AG04450 (cell line): Measurements from ENCODE around the gene WDFY2. TPM values are rescaled to one million over a fixed set of nuclear protein-coding genes. Genes with fewer than 3 reads are reported as not detected.

ENCODE experiments used
- CTCF ChIA-PET: fragments of 300-600, 350-600 bp; formaldehyde crosslinking; extraction: SDS; loops from one replicate; lab custom pipeline; 2022; ENCODE audit warnings: antibody characterized with exemption, inconsistent platforms; lab: Charles Lee
- POLR2A ChIA-PET: fragments of 350-600 bp; formaldehyde crosslinking; extraction: SDS; loops from one replicate; lab custom pipeline; 2021; ENCODE audit warnings: antibody characterized with exemption, inconsistent platforms; lab: Yijun Ruan, JAX
- DNase-seq: peaks from one replicate; pipeline ENCODE4 v3.0.0-alpha.2; 2011; ENCODE audit warnings: low read depth, low spot score
- H3K27ac ChIP-seq: one replicate; pipeline ENCODE4 v1.5.1; 2012; ENCODE audit warnings: low read depth, low read length, control low read depth
- H3K27me3 ChIP-seq: one replicate; pipeline ENCODE4 v1.6.0; 2012; ENCODE audit warnings: low read length; ENCODE audit not compliant: control insufficient read depth, insufficient read depth
- H3K4me3 ChIP-seq: 2 replicates; pipeline ENCODE4 v1.5.1; 2011; ENCODE audit warnings: mild to moderate bottlenecking, low read depth, low read length, control low read depth
- H3K9me3 ChIP-seq: 2 replicates; pipeline ENCODE4 v1.5.1; 2012; ENCODE audit warnings: low read length; ENCODE audit not compliant: control insufficient read depth, insufficient read depth
- polyA plus RNA-seq: library from polyadenylated mRNA; depleted of rRNA; stranded (reverse); fragments of >200 nt; gene quantifications from 2 replicates; pipeline ENCODE4 v1.2.3, GENCODE V29; 2011
- TF ChIP-seq, protein P1 (sequence below): IDR thresholded peaks from 2 replicates; pipeline ENCODE4 v1.5.1; 2011; ENCODE audit warnings: low read depth, low read length, control low read depth, inconsistent platforms

The WDFY2 gene
- polyA plus RNA-seq, 1 experiment, result 6.3 TPM

DNA sequence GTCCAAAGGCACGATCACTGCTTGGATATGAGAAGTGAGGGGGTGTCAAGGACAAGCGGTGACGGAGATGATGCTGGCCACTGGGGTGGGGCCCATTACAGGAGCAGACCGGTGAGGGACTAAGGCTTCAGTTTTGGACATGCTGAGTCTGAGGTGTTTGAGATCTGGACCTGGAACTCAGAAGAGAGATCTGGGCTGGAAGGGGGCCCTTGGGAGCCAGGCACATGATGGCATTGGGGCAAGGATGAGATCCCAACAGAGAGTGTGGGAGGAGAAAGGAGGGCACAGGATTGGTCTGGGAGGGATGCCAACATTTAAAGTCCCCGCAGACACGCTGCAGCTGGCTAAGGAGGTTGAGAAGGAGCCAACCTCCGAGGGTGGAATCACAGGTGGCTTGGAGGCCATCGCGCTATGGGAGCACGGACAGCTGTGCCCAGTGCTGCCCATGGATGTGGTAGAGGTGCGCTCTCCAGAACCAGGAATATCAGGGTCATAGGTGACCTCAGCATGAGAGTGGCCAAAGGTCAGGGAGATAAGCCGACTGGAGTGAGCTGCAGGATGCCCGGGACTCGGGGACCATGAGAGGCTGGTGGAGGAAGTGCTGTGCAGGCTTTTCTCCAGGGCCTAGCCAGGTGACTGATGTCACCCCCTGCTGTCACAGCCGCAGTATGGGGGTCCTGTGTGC lies 197.9 kb downstream of the WDFY2 start:
- DNase-seq, result no peak
- TF ChIP-seq, protein P1, sequence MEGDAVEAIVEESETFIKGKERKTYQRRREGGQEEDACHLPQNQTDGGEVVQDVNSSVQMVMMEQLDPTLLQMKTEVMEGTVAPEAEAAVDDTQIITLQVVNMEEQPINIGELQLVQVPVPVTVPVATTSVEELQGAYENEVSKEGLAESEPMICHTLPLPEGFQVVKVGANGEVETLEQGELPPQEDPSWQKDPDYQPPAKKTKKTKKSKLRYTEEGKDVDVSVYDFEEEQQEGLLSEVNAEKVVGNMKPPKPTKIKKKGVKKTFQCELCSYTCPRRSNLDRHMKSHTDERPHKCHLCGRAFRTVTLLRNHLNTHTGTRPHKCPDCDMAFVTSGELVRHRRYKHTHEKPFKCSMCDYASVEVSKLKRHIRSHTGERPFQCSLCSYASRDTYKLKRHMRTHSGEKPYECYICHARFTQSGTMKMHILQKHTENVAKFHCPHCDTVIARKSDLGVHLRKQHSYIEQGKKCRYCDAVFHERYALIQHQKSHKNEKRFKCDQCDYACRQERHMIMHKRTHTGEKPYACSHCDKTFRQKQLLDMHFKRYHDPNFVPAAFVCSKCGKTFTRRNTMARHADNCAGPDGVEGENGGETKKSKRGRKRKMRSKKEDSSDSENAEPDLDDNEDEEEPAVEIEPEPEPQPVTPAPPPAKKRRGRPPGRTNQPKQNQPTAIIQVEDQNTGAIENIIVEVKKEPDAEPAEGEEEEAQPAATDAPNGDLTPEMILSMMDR, result no peak
- Histone ChIP-seq H3K27me3 (peaks cover 2% of the 10 kb centered on the region), H3K27ac (no peak overlapping the region), H3K9me3 (no peaks in the 10 kb centered on the region), H3K4me3 (no peak overlapping the region)
- ChIA-PET POLR2A (no interaction called here), CTCF (no interaction called here)

DNA sequence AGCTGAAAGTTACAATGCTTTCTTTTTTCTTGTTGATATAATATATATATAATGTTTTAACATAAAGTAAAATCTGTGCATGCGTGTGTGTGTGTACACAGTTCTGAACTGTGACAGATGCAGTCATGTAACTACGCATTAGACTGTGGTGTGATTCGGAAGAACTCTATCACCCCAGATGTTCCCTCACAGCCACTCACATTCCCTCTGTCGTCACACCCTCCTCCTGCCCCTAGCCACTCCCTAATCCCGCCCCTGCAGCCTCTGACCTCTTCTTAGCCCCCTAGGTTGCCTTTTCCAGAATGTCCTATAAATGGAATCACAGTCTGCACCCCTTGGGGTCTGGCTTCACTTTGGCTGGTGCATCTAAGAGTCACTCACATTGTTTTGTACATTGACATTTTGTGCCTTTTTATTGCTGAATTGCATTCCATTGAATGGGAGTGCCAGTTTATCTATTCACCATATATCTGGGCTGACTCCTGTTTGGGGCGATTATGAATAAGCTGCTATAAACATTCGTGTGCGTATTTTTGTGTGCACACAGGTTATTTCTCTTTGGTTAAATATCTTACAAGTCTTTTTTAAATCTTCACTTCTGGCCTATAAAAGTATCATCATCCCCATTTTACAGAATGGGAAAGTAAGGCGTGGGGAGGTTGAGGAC lies 199.3 kb downstream of the WDFY2 start:
- peaks cover under 1% of the 10 kb centered on the region for H3K27me3 ChIP-seq
- ChIA-PET CTCF (no interaction called here), POLR2A (no interaction called here)
- no peak for DNase-seq
- no peak overlapping the region for H3K4me3 ChIP-seq
- H3K9me3 ChIP-seq, result no peaks in the 10 kb centered on the region
- TF ChIP-seq, protein P1, result no peak
- H3K27ac ChIP-seq, result no peak overlapping the region

DNA sequence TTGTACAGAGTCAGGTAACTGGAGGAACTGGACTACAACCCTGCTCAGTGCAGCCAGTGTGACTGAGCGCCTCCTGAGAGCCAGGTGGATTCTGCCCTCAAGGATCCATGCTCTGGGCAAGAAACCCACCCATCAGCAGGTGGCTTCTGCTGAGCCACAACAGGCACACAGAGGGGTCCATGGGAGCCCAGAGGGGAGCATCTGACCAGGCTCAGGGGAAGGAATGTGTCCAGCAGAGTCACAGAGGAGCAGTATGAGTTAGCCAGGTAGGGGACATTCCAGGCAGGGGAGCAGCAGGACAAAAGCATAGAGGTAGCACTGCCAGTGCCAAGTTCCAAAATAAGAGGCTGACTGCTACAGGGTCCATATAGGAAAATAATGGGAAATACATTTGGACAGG lies 199.8 kb downstream of the WDFY2 start:
- POLR2A ChIA-PET, result no interaction called here
- no peaks in the 10 kb centered on the region for H3K27me3 ChIP-seq
- CTCF ChIA-PET, result no interaction called here
- H3K4me3 ChIP-seq, result no peak overlapping the region
- no peak for DNase-seq
- no peaks in the 10 kb centered on the region for H3K9me3 ChIP-seq
- no peak overlapping the region for H3K27ac ChIP-seq
- TF ChIP-seq, protein P1, result no peak

DNA sequence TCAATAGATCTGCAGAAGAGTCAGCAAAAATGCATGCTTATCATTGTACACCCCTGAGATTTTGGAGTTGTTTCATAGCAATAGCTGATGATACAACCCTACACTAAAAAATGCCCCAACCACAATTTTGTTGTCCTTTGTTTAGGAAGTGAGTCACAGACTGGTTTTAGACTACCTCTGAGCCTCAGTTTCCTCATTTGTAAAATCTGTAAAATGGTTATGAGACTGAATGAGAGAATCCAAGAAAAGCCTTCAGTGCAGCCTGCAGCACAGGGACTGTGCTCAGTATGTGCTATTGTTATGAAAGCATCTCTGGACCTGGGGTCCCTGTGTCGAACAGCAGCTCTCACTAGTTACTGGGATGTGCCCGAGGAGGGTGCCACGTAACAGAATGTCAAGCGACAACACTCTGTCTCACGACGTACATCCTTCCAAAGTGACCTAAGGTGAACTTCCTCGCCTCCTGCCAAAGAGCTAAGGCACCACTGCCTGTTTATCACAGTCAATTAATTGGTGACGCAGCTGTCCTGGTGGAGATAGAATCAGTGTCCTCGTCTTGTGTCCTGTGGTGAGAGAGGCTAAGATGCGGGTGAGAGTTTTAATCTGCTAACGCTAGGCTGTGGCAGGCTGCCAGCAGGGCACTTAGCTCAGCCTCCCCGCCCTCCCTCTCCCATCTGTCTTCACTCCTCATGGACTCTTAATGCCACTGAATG lies 201.6 kb downstream of the WDFY2 start:
- POLR2A ChIA-PET, result interaction anchor here (1.0 to 2.7 kb wide), 2 partner anchors 21 to 333 kb away, joined by 3 to 10 read pairs; partner anchors contain the start of gene INTS6
- TF ChIP-seq, protein P1, result no peak
- no peaks in the 10 kb centered on the region for H3K27me3 ChIP-seq
- no peaks in the 10 kb centered on the region for H3K9me3 ChIP-seq
- no peak for DNase-seq
- CTCF ChIA-PET, result interaction anchor here (1.0 to 1.8 kb wide), 4 partner anchors 7 to 341 kb away, joined by 3 to 5 read pairs (median 4); no protein-coding TSS in a partner anchor
- H3K27ac ChIP-seq, result no peak overlapping the region
- no peak overlapping the region for H3K4me3 ChIP-seq
